Measurements from ENCODE around the gene IKZF2.

IKZF2 gene

DNA sequence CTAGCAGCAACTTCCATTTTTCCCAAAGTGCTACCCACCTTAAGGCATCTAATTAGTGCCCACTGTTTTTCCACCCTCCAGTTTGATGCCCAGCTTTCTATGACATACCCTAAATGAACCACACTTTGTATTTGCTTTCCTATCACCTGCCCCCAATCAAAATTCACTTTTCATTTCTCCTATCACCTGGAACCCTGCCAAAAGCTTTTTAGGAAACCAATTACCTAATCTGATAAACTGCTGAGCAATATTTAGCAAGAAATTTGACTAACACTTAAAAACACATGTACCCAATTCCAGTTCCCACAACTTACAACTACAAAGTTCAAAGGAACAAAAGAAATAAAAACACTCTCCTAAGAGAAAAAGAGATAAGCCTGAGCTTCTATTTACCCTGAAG, 71.7 kb downstream of the IKZF2 start:
- TF ChIP-seq CTCF (IDR thresholded peaks at IDR 0.05): no peak
- DNase-seq (ENCODE audit: low spot score): no peak

DNA sequence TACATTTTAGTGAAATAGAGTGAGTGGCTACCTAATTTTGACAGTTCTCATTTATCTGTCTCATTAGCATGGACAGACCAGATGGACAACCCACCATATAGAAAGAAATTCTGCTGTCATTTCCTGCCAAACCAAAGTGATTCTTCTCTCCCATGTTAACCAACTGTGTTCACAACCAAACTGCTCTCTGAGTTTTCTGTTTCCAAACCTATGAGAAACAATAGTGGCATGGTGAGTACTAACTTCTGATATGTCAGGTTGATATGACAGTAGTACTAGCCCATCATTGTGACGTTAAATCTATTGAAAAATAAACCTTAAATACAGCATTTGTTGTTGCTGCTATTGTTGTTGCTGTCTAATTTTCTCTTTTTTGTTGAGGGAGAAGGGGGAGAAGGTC, 72.7 kb downstream of the IKZF2 start:
- TF ChIP-seq CTCF (IDR thresholded peaks at IDR 0.05): no peak
- Histone ChIP-seq H3K4me3 (no peak overlapping the region), H3K27ac (no peak overlapping the region)
- DNase-seq (ENCODE audit: low spot score): no peak

More for the DNA sequence above, 71.7 kb downstream of the IKZF2 start:
- H3K27ac ChIP-seq: no peak overlapping the region
- no peak overlapping the region for H3K4me3 ChIP-seq

GRCh38 chr2:213069531-213069930, 81.9 kb downstream of the IKZF2 start:
- TF ChIP-seq CTCF (IDR thresholded peaks at IDR 0.05): no peak
- no peak overlapping the region for H3K27ac ChIP-seq
- H3K4me3 ChIP-seq: no peak overlapping the region
- no peak for DNase-seq (ENCODE audit: low spot score)

- Histone ChIP-seq H3K4me3 (no peak overlapping the region), H3K27ac (no peak overlapping the region)
- TF ChIP-seq CTCF (IDR thresholded peaks at IDR 0.05): no peak
- DNase-seq (ENCODE audit: low spot score): no peak
Observed at GRCh38 chr2:213068676-213069359, 82.6 kb downstream of the IKZF2 start.

- no peak for TF ChIP-seq CTCF (IDR thresholded peaks at IDR 0.05)
- DNase-seq (ENCODE audit: low spot score): no peak
Observed at GRCh38 chr2:213067888-213068287, 83.5 kb downstream of the IKZF2 start.

DNA sequence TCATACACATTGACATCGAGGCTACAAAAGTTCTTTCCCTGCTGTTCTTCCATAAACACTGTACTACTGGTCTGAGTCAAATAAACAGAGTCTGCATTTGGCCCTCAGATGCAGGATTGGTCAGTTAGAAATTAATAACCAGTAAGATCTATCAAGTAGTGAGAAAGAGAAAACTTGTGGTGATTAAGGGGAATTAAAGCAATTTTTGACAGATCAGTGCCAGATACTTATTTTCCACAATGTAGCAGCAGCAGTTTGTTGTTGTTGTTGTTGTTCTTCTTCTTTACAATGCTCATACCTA, 85.0 kb downstream of the IKZF2 start:
- Histone ChIP-seq H3K27ac (no peak overlapping the region), H3K4me3 (peak overlapping the region; percentile 36)
- no peak for TF ChIP-seq CTCF (IDR thresholded peaks at IDR 0.05)
- no peak for DNase-seq (ENCODE audit: low spot score)

More at GRCh38 chr2:213067888-213068287, 83.5 kb downstream of the IKZF2 start:
- Histone ChIP-seq H3K27ac (no peak overlapping the region), H3K4me3 (no peak overlapping the region)

GRCh38 chr2:213065583-213066442, 85.6 kb downstream of the IKZF2 start:
- no peak for DNase-seq (ENCODE audit: low spot score)
- TF ChIP-seq CTCF (IDR thresholded peaks at IDR 0.05): no peak
- Histone ChIP-seq H3K4me3 (peak overlapping the region; percentile 36), H3K27ac (no peak overlapping the region)
